GM18499 (cell line): ENCODE data around the gene GLO1.

Experiments
- ATAC-seq: cut with Tn5 transposase; IDR thresholded peaks from one replicate; pipeline ENCODE4 v1.9.1; 2021; ENCODE audit warnings: moderate number of reproducible peaks; ENCODE audit not compliant: insufficient read depth, unreplicated experiment

GLO1 gene

DNA sequence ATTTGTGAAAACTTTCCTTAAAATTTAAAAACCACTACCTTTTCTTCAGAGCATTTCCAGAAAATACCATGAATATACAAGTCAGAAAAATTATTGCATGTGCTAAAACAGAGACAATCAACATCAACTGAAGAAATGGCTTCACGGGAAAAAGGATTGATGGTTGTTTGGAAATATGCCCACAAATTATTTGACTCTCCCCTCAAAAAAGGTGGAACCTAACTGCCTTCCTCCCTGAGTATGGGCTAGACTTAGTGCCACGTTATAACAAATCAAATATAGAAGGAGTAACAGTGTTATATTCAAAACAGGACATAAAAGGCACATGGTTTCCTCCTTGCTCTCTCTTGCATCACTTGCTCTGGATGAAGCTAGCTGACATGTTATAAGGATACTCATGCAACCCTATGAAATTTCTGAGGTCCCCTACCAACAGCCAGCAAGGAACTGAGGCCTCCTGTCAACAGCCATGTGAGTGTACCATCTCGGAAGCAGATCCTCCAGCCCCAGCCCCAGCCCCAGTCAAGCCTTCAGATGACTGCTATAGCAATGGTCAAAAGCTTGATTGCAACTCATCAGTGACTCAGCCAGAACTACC, 71.7 kb downstream of the GLO1 start:
- ATAC-seq, result no peak
